ENCODE results near the gene RASGRF2.

- TF ChIP-seq PKNOX1 (IDR thresholded peaks at IDR 0.05) (no peak), BHLHE40 (IDR thresholded peaks at IDR 0.05; ENCODE audit: borderline replicate concordance) (no peak), FOXA1 (IDR thresholded peaks at IDR 0.05) (no peak), L3MBTL2 (conservative IDR thresholded peaks at IDR 0.05) (no peak), FOXM1 (IDR thresholded peaks at IDR 0.05; ENCODE audit: borderline replicate concordance) (no peak), SP1 (IDR thresholded peaks at IDR 0.05) (no peak), SUZ12 (IDR thresholded peaks at IDR 0.05) (no peak), NFRKB (IDR thresholded peaks at IDR 0.05) (no peak), ARNT (IDR thresholded peaks at IDR 0.05) (no peak), FOXK2 (IDR thresholded peaks at IDR 0.05) (no peak), TARDBP (IDR thresholded peaks at IDR 0.05) (no peak), ELF4 (IDR thresholded peaks at IDR 0.05) (no peak)
These were observed 6.6 kb upstream of the RASGRF2 start for GRCh38 chr5:80953587-80953986.

All from HEK293T (cell line).